ENCODE data around the gene PTPRD.

Gene PTPRD

DNA sequence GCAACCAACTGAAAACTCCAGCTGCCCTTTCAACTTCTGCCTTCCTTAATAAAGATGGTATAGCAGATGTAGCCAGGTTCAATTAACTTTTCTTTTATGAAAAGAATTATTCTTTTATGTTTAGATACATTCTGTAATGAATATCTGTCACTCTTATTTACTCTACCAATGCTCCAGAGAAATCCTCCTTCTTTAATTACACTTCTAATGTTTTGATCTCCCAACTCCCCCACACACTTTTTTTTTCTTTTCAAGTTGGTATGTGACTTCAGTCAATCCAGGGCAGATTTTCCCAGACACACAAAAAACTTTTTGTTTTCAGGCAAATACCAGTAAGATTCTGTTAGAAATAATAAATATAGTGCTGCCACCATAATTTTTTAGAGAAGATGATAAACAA lies 1813.2 kb downstream of the PTPRD start:
- DNase-seq, result no peak

DNA sequence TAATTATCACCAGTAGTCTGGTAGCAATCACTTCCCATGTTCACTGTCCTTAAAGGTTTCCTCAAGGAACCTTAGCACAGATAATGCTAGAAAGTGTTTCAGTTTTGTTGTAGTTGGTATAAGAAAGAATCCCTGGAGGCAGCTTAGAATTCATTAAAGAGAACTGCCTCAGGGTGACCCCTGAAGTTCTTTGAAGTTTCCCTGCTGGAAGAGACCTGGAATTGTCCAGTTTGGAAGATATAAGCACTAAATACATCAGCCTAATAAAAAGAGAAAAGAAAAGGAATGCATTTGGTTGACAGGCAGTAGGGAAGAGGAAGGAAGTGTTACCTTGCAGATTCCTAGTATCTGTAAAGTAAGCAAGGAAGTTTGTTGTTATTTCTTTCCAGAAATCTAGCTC lies 1813.6 kb downstream of the PTPRD start:
- DNase-seq, result no peak

GRCh38 chr9:8784838-8785237 lies 1828.0 kb downstream of the PTPRD start:
- DNase-seq, result no peak

- no peak for DNase-seq
Observed at GRCh38 chr9:8783941-8784340, 1828.9 kb downstream of the PTPRD start.

- no peak for DNase-seq
Observed at GRCh38 chr9:8782237-8782636, 1830.6 kb downstream of the PTPRD start.

DNA sequence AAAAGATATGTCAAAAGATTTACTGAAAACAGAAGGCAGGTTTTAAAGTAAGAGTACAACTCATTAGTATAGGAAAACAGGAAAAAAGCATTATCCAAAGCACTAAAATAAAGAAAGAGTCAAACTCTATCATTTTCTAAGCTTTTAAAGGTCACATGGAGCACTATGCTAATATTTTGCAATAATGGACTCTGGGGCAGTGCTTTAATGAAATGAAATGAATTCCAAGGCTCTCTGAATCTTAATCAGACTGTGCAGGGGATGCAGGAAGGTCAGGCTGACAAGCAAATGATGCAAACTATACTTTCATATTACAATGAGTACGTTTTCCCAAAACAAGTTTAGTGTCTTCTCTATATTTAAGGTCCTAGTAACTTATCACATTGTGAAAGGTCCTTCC lies 1831.3 kb downstream of the PTPRD start:
- no peak for DNase-seq

- no peak for DNase-seq
Observed at GRCh38 chr9:8780386-8780785, 1832.4 kb downstream of the PTPRD start.

- peak in 5 of 58 donors; percentile 2 to 14 (median 9) for DNase-seq
Observed at GRCh38 chr9:8779478-8779877, 1833.3 kb downstream of the PTPRD start.

DNA sequence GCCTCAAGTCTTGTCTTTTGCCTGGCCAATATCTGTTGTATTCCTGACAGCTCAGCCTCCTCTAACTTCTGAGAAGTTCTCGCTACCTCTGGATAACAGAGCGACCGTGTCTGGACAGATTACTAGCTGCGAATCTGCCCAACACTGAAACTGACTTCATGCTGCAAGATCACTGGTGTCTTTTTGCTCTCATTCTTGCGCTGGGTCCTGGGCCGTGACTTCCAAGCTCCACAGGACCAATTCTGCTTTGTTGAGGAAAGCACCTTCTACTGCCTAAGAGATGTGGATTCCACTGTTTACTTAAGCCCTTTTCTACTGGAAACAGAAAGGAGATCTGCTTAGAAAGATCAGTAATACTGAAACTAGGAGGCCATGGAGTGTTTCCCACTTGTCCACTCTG lies 1834.4 kb downstream of the PTPRD start:
- DNase-seq, result peak in 1 of 58 donors; percentile 2

- no peak for DNase-seq
Observed at GRCh38 chr9:8772302-8772701, 1840.5 kb downstream of the PTPRD start.

DNA sequence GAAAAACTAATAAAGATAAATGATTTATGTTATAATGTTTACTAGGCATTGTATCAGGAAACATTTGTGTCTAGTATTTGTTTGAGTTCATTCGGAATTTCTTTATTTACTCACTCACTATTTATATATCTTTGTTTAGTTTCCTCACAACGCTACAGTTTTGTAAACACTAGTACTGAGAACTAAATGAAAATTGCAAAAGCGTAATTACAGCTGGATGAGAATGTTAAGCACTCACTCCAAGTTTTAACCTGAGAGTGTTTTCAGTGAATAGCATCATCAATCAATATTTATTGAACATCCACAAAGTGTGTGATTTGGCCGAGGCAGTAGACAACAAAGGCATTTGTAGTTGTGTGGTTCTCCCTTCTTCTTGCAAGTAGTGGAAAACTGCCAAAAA lies 1843.6 kb downstream of the PTPRD start:
- no peak for DNase-seq

- no peak for DNase-seq
Observed at GRCh38 chr9:8766096-8766495, 1846.7 kb downstream of the PTPRD start.

GRCh38 chr9:8764051-8764450 lies 1848.8 kb downstream of the PTPRD start:
- no peak for DNase-seq

DNA sequence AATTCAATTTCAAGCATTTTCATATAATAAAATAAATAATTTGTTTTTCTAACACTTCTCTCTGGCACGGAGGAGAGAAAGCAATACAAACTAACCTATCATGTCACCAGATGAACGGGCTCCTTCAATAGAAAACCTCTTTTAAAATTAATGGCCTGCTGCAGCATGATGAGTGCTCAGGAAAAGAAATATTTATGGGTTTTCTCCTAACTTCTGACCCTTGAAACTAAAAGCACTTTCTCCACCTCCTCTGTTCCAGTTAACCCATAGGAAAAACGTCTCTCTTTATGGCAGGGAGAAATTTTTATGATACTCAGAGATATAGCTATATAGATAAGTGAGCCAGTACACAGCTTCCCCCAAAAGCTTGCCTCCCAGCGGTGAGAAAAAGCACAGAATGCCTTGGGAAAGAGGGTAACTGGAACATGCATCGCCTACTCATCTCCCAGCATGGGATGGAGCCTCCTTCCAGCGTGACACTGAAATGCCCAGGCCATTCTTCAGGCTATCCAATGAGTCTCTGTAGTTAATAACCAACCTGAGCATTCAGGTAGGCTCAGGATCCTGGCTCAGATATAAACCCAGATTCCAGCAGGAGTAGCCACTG lies 1850.2 kb downstream of the PTPRD start:
- DNase-seq, result no peak

DNA sequence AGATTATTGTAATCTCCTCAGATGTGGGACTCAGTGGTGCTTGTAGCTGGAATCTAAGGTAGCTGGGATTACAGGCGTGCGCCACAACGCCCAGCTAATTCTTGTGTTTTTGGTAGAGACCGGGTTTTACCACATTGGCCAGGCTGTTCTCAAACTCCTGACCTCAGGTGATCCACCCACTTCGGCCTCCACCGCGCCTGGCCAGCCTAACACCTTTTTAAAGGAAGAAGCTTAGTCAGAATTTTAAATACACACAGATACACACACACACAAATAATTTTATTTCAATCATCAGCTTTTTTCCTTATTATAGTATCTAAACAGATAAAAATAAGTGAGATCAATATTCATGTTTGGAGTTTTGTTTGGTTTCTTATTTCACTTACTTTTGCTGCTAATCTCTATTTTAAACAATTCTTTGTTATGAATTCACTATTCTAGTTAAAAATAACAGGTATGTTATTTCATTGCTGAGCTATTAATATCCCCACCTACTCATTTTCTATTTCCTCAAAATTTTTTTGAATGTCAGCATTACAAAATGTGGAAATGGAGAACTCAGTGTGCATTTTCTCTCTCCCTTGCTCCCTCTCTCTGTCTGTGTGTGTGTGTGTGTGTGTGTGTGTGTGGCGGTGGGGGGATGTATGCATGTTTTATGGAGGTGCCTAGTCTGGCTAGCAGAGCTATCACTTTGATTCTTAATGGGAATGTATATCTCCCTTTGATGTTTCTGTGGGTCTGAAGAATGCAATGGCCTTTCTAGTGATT lies 1852.6 kb downstream of the PTPRD start:
- no peak for DNase-seq

- no peak for DNase-seq
Observed at GRCh38 chr9:8757881-8758280, 1854.9 kb downstream of the PTPRD start.

DNA sequence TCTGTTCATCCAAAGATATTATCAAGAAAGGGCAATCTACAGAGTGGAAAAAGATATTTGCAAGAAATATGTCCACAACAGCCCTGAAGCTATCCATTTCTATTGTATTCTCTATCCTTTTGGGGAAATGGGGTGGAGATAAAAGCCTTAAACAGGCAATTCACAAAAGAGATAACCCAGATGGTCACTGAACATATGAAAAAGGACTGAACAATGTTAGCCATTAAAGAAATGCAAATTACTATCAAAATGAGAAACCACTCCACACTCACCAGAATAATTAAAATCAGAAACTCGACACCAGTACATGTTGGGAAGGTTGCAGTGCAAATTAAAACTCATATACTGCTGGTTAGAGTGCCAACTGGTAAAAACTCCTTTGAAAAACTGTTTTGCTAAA lies 1858.1 kb downstream of the PTPRD start:
- DNase-seq, result no peak

- DNase-seq, result no peak
Observed at GRCh38 chr9:8751406-8751930, 1861.3 kb downstream of the PTPRD start.

DNA sequence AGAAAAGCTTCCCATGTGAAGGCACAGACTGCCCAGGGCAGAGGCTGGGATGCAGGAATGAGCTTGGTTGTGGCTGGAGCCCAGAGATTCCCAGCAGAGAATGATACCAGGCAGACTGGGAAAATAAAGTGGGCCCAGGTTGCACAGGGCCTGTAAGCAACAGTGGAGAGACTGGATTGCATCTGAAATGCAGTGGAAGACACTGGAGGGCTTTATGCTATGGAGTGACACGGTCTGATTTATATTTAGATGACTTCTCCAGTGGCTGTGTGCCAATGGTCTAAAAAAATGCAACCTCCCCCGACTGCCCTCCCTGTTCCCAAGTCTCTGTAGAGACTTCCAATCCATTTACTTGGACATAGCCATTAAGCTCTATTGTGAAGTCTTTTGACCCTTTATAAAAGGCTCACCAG lies 1862.2 kb downstream of the PTPRD start:
- DNase-seq, result peak in 2 of 58 donors; percentile 17 to 43

DNA sequence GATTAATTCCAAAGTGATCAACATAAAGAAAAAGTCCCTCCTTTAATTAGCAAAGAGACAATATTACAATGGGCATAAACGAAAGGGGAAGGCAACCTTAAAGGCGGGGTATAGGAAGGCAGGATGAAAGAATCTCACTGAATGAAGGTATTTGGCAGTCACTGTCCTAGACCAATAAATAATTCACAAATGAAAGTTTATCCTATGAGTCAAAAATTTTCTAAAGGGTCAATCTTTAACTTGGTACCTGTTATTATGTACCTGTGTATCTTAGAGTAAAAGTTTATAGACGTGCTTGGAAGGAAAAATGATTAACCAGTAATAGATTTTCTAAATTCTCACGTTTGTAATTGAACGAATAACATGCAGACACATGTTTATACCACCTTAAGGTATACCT lies 1867.5 kb downstream of the PTPRD start:
- DNase-seq, result no peak

GRCh38 chr9:8738945-8739344 lies 1873.9 kb downstream of the PTPRD start:
- no peak for DNase-seq

- DNase-seq, result peak in 1 of 58 donors; percentile 4
Observed at GRCh38 chr9:8736805-8737204, 1876.0 kb downstream of the PTPRD start.

- DNase-seq, result no peak
Observed at GRCh38 chr9:8734760-8735159, 1878.0 kb downstream of the PTPRD start.

Measured in anterior cingulate cortex (tissue), 58 donors.